ENCODE data around the gene TLX1.

- TF ChIP-seq CTCF (IDR thresholded peaks at IDR 0.05) (no peak), HOXA7 (CRISPR knock-in tag; IDR thresholded peaks at IDR 0.05) (no peak), EP300 (IDR thresholded peaks at IDR 0.05) (no peak), KDM5A (IDR thresholded peaks at IDR 0.05) (no peak), MAFK (IDR thresholded peaks at IDR 0.05; ENCODE audit: partially characterized antibody) (no peak), RCOR1 (IDR thresholded peaks at IDR 0.05; ENCODE audit: low read depth, low read length) (no peak), FOSB (CRISPR knock-in tag; IDR thresholded peaks at IDR 0.05) (no peak), ZFP36 (IDR thresholded peaks at IDR 0.05; ENCODE audit: borderline replicate concordance, partially characterized antibody) (no peak), RAD21 (conservative IDR thresholded peaks at IDR 0.05 in 1 of 2, IDR thresholded peaks at IDR 0.05 in 1 of 2) (no peak), ESRRA (IDR thresholded peaks at IDR 0.05; ENCODE audit: borderline replicate concordance, low read length) (no peak), PBX3 (IDR thresholded peaks at IDR 0.05) (no peak), KDM1A (IDR thresholded peaks at IDR 0.05; ENCODE audit: low read depth) (no peak), POLR2A (IDR thresholded peaks at IDR 0.05; ENCODE audit: low read length) (no peak)
Measured at GRCh38 chr10:101130984-101131961, at the start of gene TLX1.

All from A549 (cell line).